Measurements from ENCODE around the gene ARPC5.

DNA sequence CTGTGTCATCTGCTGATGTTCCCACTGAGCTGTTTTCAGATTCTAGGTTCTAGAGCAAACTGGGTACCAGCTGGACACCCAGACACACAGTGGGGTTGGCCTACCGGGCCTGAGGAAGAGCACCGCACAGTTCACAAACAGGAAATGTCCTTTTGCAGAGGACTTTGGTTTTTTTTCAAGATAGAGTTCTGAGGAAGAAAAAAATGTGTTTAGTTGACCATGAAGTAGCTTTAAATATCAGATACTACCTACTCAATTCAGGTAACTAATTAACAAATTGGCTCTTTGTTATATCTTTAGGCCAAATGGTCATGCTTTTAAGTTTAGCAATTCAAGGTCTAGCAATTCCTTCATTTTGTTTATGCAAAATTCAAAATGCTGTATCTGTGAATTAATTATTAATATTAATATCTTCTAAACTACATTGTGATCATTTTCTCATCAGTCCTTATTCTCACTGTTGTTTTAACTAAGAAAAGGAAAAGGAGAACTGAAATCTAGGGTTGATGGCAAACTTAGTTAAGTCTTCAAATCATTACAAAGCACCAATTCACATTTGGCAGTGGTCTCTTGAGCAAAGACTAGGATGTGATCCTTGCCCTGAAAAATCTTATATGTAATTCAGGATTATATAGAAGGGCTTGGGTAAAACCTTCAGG, 28.1 kb downstream of the ARPC5 start:
- TF ChIP-seq, protein P1, sequence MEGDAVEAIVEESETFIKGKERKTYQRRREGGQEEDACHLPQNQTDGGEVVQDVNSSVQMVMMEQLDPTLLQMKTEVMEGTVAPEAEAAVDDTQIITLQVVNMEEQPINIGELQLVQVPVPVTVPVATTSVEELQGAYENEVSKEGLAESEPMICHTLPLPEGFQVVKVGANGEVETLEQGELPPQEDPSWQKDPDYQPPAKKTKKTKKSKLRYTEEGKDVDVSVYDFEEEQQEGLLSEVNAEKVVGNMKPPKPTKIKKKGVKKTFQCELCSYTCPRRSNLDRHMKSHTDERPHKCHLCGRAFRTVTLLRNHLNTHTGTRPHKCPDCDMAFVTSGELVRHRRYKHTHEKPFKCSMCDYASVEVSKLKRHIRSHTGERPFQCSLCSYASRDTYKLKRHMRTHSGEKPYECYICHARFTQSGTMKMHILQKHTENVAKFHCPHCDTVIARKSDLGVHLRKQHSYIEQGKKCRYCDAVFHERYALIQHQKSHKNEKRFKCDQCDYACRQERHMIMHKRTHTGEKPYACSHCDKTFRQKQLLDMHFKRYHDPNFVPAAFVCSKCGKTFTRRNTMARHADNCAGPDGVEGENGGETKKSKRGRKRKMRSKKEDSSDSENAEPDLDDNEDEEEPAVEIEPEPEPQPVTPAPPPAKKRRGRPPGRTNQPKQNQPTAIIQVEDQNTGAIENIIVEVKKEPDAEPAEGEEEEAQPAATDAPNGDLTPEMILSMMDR (IDR thresholded peaks at IDR 0.05) = no peak
- TF ChIP-seq EZH2 (IDR thresholded peaks at IDR 0.05; ENCODE audit: borderline replicate concordance, insufficient read depth, low read depth, low read length, poor library complexity, severe bottlenecking) = no peak
